Hepatocyte (in vitro differentiated cells): Measurements from ENCODE around the gene STMP1.

Source experiments
- EZH2 ChIP-seq: fragments of 200-600 bp; sonication (generic); IDR thresholded peaks from 2 replicates; pipeline ENCODE4 v1.6.1; 2016; ENCODE audit warnings: antibody characterized with exemption, mild to moderate bottlenecking, borderline replicate concordance
- TF ChIP-seq, protein P1 (sequence below): fragments of 200-600 bp; sonication (generic); IDR thresholded peaks from 2 replicates; pipeline ENCODE4 v1.5.1; 2016; ENCODE audit warnings: antibody characterized with exemption, mild to moderate bottlenecking; ENCODE audit not compliant: poor library complexity

DNA sequence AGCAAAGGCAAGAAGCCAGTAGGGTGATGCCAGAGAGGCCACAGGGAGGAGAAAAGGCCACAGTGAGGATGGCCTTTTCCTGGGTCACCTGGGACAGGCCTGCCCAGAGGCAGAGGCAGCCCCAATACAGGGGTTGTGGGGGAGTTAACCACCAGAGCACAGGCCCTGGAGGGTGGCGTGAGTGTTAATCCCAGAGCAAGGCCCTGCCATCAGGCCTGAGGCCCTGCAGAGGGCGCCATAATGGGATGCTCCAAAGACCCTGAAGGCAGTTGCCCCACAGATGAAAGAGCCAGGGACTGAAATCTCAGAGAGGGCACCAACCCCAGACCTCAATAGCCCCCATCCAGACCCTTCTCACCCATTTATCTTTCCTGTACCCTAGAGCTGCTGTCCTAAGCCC is 41.8 kb downstream of the STMP1 start:
- TF ChIP-seq, protein P1, sequence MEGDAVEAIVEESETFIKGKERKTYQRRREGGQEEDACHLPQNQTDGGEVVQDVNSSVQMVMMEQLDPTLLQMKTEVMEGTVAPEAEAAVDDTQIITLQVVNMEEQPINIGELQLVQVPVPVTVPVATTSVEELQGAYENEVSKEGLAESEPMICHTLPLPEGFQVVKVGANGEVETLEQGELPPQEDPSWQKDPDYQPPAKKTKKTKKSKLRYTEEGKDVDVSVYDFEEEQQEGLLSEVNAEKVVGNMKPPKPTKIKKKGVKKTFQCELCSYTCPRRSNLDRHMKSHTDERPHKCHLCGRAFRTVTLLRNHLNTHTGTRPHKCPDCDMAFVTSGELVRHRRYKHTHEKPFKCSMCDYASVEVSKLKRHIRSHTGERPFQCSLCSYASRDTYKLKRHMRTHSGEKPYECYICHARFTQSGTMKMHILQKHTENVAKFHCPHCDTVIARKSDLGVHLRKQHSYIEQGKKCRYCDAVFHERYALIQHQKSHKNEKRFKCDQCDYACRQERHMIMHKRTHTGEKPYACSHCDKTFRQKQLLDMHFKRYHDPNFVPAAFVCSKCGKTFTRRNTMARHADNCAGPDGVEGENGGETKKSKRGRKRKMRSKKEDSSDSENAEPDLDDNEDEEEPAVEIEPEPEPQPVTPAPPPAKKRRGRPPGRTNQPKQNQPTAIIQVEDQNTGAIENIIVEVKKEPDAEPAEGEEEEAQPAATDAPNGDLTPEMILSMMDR, result no peak
- no peak for TF ChIP-seq EZH2
